AG20443 (cell line): Measurements from ENCODE around the gene FOXO3.
"Not testable (repeated sequence)": the region's sequence is repeated elsewhere in the genome, so short reads cannot be mapped to it uniquely, and the experiment has no call there.

ENCODE experiments used
- DNase-seq: peaks from one replicate; pipeline ENCODE4 v3.0.0; 2012; ENCODE audit warnings: low spot score, mixed read lengths

Gene FOXO3

GRCh38 chr6:108560463-108561308 lies at the start of gene FOXO3:
TSS of gene FOXO3 (plus strand) at chr6:108560917. CDS start at chr6:108561209, 292 bp downstream.
- peak; percentile 90 for DNase-seq

- peak; percentile 52 for DNase-seq
Observed at GRCh38 chr6:108518714-108519576, 41.8 kb upstream of the FOXO3 start.

GRCh38 chr6:108521616-108522107 lies 39.1 kb upstream of the FOXO3 start:
- DNase-seq, result no peak

- DNase-seq, result no peak
Observed at GRCh38 chr6:108523697-108524096, 37.0 kb upstream of the FOXO3 start.

- no peak for DNase-seq
Observed at GRCh38 chr6:108524528-108525248, 36.0 kb upstream of the FOXO3 start.

- peak; percentile 65 for DNase-seq
Observed at GRCh38 chr6:108526739-108527174, 34.0 kb upstream of the FOXO3 start.

- no peak for DNase-seq
Observed at GRCh38 chr6:108528878-108529277, 31.8 kb upstream of the FOXO3 start.

- DNase-seq, result no peak
Observed at GRCh38 chr6:108531332-108531731, 29.4 kb upstream of the FOXO3 start.

GRCh38 chr6:108535114-108535742 lies 25.5 kb upstream of the FOXO3 start:
- no peak for DNase-seq

GRCh38 chr6:108535920-108536535 lies 24.7 kb upstream of the FOXO3 start:
- not testable (repeated sequence) for DNase-seq

- DNase-seq, result peak; percentile 79
Observed at GRCh38 chr6:108541843-108542759, 18.6 kb upstream of the FOXO3 start.

- no peak for DNase-seq
Observed at GRCh38 chr6:108543175-108543940, 17.4 kb upstream of the FOXO3 start.

GRCh38 chr6:108544606-108545005 lies 16.1 kb upstream of the FOXO3 start:
- peak; percentile 65 for DNase-seq

- no peak for DNase-seq
Observed at GRCh38 chr6:108546079-108547049, 14.4 kb upstream of the FOXO3 start.

- no peak for DNase-seq
Observed at GRCh38 chr6:108549241-108549640, 11.5 kb upstream of the FOXO3 start.

GRCh38 chr6:108549741-108550140 lies 11.0 kb upstream of the FOXO3 start:
- DNase-seq, result peak; percentile 54

GRCh38 chr6:108550256-108550655 lies 10.5 kb upstream of the FOXO3 start:
- DNase-seq, result no peak
